HG03521 (cell line): ENCODE measurements around the gene CNTNAP2.
"Not testable (repeated sequence)": the region's sequence is repeated elsewhere in the genome, so short reads cannot be mapped to it uniquely, and the experiment has no call there.

ENCODE experiments used
- ATAC-seq: cut with Tn5 transposase; IDR thresholded peaks from one replicate; pipeline ENCODE4 v1.9.1; 2021; ENCODE audit warnings: mild to moderate bottlenecking, moderate library complexity; ENCODE audit not compliant: unreplicated experiment

The CNTNAP2 gene

DNA sequence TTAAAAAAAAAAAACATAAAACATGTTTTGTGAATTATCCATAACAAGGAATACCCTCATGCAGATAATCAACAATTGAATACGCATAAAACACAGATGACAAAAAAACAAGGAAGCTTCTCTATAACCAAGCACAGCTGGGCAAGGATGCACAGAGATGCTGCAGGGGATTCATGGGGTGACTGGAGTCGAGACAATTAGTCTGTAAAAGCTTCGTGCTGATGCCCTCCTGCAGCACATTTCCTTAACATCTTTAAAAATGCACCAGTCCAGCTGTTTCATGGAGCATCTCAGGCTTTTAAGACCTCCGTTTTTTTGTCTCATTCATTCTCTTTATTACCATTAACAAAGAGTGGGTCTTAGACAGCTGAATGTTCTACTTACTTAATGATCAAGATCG, 1680.0 kb downstream of the CNTNAP2 start:
- ATAC-seq, result no peak

DNA sequence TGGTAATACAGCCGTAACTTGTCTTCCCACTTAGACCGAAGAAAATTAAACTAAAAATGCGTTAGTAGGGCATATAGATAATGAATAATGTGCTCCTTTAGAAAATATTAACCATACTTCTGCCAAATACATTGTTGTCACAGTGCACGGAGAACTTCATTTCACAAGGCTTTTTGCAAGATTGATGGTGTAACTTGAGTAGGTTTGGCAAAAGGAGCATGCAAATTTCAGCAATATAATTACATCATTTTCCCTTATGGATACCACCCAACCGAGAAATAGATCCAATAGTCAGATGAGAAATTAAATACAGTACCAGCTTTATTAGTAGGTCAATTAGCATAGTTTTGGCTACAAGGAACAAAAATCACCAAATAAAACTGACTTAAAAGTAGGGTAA, 1681.4 kb downstream of the CNTNAP2 start:
- no peak for ATAC-seq

DNA sequence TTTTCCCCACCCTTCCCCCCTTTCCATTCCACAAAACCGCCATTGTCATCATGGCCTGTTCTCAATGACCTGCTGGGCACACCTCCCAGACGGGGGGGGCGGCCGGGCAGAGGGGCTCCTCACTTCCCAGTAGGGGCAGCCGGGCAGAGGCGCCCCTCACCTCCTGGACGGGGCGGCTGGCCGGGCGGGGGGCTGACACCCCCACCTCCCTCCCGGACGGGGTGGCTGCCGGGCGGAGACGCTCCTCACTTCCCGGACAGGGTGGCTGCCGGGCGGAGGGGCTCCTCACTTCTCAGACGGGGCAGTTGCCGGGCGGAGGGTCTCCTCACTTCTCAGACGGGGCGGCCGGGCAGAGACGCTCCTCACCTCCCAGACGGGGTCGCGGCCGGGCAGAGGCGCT, 1685.2 kb downstream of the CNTNAP2 start:
- ATAC-seq, result not testable (repeated sequence)

DNA sequence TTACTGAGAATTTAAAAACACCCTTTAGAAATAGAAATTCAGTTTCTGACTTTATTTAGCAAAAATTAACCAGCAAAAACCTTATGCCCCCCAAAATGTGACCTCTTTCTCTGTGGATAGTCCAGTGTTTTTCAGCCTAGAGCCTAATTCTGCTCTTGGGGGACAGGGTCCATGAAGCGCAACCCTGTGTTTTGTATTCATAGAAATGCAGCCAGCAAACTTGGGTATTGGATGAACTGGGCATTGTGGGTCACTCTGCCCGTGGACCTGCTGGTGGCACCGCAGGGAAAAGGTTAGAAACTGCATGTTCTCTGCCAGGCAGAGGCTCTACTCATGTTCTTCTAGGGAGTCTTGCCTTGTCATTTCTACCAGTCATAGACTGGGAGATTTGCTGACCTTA, 1686.5 kb downstream of the CNTNAP2 start:
- ATAC-seq, result no peak

GRCh38 chr7:147803606-147804005, 1687.0 kb downstream of the CNTNAP2 start:
- no peak for ATAC-seq

- ATAC-seq, result no peak
These were observed 1687.4 kb downstream of the CNTNAP2 start for GRCh38 chr7:147804032-147804431.

DNA sequence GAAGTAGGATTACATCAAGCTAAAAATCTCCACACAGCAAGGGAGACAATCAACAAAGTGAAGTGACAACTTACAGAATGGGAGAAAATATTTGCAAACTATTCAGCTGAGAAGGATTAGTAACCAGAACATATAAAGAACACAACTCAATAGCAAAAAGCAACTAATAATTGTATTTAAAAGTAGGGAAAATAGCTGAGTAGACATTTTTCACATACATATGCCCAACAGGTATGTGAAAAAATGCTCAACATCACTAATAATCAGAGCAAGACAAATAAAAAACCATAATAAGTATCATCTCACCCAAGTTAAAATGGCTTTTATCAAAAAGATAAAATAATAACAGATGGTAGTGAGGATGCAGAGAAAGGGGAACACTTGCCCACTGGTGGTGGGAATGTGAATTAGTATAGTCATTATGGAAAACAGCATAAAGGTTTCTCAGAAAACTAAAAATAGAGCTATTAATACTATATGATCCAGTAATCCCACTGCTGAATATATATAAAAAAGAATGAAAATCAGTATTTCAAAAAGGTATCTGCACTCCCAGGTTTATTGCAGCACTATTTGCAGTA, 1689.5 kb downstream of the CNTNAP2 start:
- no peak for ATAC-seq

- ATAC-seq, result no peak
These were observed 1693.2 kb downstream of the CNTNAP2 start for GRCh38 chr7:147809786-147810185.

- ATAC-seq, result no peak
These were observed 1693.7 kb downstream of the CNTNAP2 start for GRCh38 chr7:147810269-147810668.

GRCh38 chr7:147811923-147812322, 1695.3 kb downstream of the CNTNAP2 start:
- no peak for ATAC-seq

DNA sequence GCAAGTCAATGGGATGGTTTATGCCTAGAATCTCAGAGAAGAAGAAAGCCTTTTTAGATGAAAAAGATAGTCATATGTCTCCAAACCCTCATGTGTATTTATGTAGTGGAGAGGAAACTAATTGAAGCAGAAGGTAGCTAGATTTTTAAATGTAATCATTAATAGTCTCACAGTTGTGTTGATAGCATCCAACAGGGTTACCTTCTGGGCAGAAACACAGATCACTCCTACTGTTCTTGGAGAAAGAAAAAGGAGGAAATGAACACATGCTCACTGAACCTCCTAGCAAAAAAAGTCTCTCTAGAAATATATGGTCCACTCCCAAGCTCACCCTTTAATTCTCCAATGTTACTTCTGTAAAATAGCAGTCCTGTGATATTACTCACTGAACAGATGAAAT, 1696.7 kb downstream of the CNTNAP2 start:
- no peak for ATAC-seq

DNA sequence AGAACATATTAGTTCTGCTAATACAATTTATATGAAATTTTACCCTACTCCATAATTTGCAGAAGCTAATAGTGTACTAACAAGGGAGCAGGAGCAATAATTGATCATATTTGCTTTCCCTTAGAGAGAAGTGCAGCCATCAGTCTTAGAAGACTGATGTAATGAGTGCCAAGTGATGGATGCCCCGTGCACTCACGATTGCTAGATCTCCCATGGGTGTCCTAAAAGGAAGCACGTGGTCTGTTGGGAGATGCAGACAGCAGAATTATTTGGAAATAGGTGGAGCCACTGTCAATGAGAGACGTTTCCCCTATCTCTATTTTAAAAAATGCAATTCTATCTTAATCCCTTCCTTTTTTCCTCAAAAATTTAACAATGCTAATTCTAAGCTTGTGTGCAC, 1701.7 kb downstream of the CNTNAP2 start:
- ATAC-seq, result no peak

- no peak for ATAC-seq
These were observed 1708.1 kb downstream of the CNTNAP2 start for GRCh38 chr7:147824671-147825070.

DNA sequence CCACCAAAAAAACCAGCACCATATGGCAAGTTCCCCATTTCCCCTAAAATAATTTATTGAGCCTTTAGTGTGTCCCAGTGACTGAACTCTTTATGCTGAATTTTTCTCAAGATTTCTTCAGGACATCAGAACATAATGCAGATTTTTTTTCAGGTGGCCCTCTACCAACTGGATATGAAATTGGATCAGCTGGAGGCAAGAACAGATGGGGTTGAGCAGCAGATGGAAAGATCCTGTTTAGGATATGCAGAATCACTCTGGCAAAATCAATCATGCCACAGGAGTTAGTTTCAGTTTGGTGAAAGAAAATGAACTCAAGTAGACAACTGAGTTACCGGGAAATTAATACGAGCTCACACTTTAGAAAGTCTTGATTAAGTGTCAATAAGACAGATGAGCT, 1712.4 kb downstream of the CNTNAP2 start:
- ATAC-seq, result no peak

DNA sequence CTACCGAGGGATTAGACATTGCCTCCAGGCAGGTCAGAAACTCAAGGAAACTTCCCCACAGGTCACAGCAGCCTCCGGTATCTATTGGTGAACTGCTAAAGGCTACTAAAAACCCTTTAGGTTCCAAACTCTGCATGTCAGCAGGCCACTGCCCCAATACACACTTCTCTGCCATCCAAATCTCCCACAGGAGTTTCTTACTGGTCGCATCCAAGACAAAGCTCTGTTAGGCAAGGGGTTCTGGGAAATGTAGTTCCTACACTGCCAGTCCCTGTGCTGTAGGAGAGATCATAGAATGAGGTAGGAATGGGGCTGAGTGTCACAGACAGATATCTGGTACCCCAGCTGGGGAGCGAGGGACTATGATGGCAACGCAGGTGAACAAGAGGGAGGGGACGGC, 1717.0 kb downstream of the CNTNAP2 start:
- ATAC-seq, result no peak

- no peak for ATAC-seq
These were observed 1717.4 kb downstream of the CNTNAP2 start for GRCh38 chr7:147833970-147834369.

- no peak for ATAC-seq
These were observed 1736.2 kb downstream of the CNTNAP2 start for GRCh38 chr7:147852833-147853232.

DNA sequence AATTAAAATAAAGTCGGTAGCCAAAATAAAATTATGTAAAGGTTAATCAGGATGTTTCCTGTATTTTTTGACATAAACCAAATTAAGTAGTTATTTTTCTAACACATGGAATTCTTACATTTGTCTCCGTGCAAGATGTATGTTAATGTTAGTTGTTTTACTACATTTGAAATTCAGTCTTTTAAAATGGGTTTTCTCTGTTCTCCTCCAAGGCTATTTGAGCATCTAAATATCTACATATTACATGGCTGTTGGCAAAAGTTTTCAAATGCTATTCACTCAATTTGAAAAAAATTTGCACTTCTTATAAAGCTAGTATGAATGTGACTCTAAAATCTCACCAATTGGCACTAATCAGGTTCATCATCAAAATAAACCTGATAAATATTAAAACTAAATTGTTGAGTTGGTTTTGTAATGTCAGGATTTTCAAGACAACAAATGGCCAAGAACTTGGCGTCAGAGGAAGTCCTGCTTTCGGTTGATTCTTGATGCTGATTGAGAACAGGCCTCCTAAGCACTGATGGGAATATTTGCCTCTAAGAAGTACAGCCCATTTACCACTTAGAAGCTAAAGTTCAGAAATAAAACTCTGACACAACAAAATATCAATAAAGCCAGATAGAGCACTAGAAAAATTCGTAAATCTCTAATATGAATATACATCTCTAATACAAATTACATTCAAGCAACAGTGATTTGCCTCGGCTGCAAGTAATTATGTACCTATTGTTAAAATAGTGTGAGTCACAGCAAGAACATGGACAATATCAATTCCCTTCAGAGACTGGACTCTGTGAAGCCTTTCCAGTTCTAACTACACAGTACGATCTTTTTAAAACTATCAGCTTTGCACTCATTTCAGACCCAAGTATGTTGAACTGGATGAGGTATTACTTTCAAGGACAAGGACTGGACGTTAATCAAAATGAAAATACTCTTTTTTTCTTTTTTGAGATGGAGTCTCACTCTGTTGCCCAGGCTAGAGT, 1740.8 kb downstream of the CNTNAP2 start:
- no peak for ATAC-seq

- ATAC-seq, result no peak
These were observed 1741.8 kb downstream of the CNTNAP2 start for GRCh38 chr7:147858421-147858820.

DNA sequence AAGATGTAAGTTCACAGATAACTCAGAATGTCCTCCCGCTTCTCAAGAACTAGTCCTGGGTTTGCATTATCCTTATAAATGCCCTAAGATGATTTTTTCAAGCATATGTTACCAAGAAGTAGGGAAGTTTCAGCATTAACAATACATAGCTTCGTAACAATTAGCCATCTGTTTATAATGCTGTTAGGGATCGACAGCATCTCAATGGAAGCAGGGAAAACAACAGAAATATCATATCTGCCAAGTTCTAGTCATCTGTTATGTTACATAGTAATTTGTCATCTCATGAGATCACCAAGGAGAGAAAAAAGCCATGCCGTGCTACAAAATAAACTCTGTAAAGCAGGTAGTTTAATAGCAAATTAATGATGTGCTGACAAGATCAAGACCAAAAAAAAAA, 1742.4 kb downstream of the CNTNAP2 start:
- ATAC-seq, result no peak

- ATAC-seq, result no peak
These were observed 1742.9 kb downstream of the CNTNAP2 start for GRCh38 chr7:147859486-147859885.

DNA sequence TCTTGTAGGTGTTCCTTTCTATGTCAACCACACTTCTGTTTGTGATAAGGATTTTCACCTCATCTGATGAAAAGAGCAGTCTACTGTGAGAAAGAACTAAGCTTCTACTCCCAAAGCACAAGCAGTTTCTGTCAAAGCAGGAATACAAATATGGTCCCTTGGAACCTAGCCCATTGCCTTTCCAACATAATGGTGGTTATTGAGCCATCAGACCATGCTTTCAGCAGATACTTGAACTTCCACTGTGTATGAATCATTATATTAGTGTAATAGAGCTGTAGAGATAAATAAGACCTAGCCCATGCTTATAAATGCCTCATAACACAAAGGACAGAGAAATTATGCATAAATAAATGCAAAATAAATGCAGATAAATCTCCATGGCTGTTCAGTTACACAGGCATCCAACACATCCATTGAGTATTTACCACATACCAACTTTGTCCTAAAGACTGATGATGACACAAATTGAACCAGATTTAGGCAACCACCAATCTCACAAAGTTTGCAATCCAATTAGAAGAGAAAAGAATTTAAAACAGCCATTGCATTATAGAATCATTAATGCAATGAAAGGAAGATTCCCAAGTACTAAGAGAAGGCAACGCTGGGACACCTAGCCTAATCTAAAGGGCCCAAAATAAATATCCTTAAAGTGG, 1744.6 kb downstream of the CNTNAP2 start:
- ATAC-seq, result no peak
